D721Med (cell line): Measurements from ENCODE around the gene GPR107.

Source experiments
- DNase-seq: peaks from one replicate; pipeline ENCODE4 v3.0.0; 2011; ENCODE audit warnings: low spot score; ENCODE audit not compliant: insufficient read length
- FAIRE-seq: peaks from 2 replicates; lab custom pipeline; 2011; peaks lifted over from hg19 to GRCh38; lab: Jason Lieb, UNC
- TF ChIP-seq, protein P1 (sequence below): IDR thresholded peaks from 2 replicates; pipeline ENCODE4 v1.5.1; 2012; ENCODE audit warnings: mild to moderate bottlenecking, control low read depth; ENCODE audit not compliant: insufficient read depth; ENCODE audit errors: missing control alignments

The GPR107 gene

DNA sequence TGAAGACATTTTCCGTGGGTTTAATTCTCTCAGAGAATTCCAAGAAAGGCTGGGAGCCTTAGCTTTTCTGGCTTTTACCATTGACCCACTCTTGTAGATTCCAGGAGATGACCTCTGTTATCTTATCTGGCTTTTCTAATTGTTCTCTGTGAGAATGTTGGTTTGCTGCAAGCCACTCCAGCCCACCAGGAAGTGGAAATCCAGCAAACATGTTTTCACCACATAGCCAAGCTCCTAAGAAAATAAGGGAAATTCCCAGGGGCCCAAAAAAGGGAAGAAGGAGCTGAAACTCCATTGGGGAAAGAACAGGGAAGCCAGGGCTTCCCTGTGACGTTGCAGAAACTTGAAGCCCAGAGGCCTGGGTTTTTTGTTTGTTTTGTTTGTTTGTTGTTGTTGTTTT, 19.7 kb downstream of the GPR107 start:
- no peak for DNase-seq
- TF ChIP-seq, protein P1, sequence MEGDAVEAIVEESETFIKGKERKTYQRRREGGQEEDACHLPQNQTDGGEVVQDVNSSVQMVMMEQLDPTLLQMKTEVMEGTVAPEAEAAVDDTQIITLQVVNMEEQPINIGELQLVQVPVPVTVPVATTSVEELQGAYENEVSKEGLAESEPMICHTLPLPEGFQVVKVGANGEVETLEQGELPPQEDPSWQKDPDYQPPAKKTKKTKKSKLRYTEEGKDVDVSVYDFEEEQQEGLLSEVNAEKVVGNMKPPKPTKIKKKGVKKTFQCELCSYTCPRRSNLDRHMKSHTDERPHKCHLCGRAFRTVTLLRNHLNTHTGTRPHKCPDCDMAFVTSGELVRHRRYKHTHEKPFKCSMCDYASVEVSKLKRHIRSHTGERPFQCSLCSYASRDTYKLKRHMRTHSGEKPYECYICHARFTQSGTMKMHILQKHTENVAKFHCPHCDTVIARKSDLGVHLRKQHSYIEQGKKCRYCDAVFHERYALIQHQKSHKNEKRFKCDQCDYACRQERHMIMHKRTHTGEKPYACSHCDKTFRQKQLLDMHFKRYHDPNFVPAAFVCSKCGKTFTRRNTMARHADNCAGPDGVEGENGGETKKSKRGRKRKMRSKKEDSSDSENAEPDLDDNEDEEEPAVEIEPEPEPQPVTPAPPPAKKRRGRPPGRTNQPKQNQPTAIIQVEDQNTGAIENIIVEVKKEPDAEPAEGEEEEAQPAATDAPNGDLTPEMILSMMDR = no peak
- no peak for FAIRE-seq

DNA sequence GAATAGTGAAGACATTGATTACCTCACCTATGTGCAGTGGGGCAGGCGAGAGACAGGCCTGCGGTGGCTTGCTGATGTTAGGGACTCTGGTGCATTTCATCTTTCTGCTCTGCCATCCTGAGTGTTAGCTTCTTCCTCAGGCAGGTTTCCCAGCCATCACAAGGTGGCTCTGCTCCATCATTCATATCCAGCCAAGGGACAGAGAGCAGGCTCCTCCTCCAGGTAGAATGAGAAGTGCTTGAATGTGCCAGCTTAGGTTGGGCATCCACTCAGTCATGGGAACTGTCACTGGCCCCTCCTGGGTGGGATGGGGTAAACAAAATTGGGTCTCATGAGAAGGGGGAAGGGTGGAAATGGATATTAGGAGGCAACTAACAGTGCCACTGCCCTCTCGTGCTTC, 24.8 kb downstream of the GPR107 start:
- FAIRE-seq (no peak), DNase-seq (no peak)
- TF ChIP-seq, protein P1 = no peak

DNA sequence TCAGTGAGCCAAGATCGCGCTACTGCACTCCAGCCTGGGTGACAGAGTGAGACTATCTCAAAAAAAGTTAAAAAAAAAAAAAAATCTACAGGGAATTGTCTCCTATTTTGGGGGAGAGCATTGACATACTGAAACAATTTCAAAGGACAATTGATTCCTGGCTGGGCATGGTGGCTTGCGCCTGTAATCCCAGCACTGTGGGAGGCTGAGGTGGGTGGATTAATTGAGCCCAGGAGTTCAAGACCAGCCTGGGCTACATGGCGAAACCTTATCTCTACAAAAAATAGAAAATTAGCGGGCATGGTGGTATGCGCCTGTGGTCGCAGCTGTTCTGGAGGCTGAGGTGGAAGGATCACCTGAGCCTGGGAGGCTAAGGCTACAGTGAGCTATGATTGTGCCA, 30.6 kb downstream of the GPR107 start:
- TF ChIP-seq, protein P1 = no peak
- FAIRE-seq (no peak), DNase-seq (no peak)

DNA sequence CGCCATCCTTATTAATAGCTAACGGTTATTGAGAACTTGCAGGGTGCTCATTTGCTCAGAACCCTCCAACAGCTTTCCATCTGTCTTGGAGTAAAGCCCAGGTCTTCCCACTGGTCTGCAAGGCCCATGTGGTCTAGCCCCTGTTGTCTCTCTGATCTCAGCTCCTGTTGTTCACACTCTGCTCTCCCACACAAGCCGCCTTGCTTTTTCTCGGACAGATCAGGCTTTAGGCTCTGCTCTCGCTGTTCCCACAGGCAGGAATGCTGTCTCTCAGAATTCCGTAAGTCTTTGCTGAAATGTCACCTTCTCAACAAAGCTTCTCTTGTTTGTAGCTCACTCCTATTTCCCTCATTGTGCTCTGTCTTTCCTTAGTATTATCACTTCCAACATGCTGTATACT, 34.3 kb downstream of the GPR107 start:
- FAIRE-seq = no peak
- no peak for DNase-seq
- TF ChIP-seq, protein P1 = no peak

DNA sequence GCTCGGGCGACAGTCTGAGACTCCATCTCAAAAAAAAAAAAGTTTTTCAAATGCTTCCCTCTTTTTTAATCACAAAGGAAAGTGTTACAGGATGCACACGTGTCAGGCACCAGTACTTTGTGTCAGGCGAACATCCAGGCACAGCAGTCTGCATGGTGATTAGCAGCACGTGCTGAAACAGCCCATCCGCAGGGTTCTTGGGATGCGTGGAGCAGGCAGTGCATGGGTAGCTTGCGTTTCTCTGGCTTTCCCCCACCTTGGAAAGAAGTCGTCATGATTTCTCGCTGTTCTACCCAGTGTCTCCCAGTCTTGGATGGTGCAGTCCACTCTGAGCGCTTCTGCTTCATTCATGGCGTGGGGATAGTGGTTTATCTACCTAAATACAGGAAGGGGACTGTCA, 35.4 kb downstream of the GPR107 start:
- DNase-seq (no peak), FAIRE-seq (no peak)
- TF ChIP-seq, protein P1 = no peak

DNA sequence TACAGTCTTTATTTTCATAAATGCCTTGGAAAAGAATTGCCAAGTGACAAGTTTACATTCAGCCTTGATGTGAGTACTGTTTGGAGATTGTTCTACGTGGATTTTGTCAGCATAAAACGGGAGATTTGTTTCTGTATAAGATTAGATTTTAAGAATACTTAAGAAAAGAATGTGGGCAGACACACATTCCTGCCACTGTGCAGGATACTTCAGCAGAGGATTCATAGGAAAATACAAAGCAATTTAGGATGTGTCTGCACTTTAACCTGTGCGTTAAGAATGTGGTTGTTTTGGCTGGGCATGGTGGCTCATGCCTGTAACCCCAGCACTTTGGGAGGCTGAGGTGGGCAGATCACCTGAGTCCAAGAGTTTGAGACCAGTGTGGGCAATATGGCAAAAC, 37.2 kb downstream of the GPR107 start:
- TF ChIP-seq, protein P1 = no peak
- DNase-seq (no peak), FAIRE-seq (no peak)

DNA sequence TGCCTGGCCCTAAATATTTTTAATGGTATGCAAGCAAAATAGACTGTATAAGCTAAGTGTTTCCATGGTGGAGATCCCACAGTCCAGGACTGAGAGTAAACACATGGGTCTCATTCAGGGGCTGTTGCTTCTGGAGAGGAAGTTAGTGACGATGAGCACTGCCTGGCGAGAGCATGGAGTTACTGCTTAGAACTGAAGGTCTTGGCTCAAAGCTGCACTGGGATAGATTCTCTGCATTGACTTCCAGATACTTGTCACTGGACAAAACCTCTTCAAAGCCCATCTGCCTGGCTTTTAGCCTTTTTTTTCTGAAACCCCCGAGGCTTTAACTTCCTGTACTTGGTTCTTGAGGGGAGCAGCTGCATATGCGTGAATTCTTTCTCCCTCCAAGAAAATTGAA, 39.2 kb downstream of the GPR107 start:
- TF ChIP-seq, protein P1 = no peak

More for the DNA sequence above, 39.2 kb downstream of the GPR107 start:
- DNase-seq = no peak
- FAIRE-seq = no peak
